ENCODE results near the gene FGF6.

Gene FGF6, protein sequence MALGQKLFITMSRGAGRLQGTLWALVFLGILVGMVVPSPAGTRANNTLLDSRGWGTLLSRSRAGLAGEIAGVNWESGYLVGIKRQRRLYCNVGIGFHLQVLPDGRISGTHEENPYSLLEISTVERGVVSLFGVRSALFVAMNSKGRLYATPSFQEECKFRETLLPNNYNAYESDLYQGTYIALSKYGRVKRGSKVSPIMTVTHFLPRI

DNA sequence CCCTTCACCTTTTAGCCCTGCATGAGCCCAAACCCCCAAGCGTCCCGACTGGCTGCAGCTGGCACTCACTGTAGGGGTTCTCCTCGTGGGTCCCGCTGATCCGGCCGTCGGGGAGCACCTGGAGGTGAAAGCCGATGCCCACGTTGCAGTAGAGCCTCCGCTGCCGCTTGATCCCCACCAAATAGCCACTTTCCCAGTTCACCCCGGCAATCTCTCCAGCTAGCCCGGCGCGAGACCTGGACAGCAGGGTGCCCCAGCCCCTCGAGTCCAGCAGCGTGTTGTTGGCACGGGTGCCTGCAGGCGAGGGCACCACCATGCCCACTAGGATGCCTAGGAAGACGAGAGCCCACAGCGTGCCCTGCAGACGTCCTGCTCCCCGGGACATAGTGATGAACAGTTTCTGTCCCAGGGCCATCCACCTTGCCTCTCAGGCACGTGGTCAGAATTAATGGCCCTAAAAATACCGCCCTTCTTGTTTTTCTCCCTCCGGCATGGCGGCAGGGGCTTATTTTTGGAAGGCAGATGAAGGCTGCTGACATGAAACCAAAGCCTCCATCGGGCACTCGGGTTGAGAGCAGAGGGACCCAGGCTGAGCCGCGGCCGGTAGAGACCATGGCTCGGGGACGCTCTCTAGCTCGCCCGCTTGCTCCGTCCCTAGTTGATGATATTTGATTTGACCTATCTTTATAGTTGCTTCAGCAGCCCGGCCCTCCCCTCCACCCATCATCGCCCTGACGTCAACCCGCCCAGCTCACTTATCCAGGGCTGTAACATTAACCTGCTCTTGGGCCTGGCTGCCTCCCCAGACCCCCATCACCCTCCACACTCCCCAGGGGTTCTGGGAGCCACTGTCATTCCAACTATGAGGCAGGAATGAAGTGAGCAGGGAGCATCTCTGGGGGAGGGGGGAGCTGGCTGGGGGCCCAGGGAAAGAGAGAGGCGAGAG lies at the start of gene FGF6:
Gene FGF6 (minus strand): TSS at position 660 of the 946 bp plus-strand sequence. CDS start 245 bp downstream, at position 415.
- H3K9me3 ChIP-seq (ENCODE audit: low read depth, low read length): no peaks in the 10 kb centered on the region
- no peak within 1 kb of the TSS for H3K4me3 ChIP-seq
- no peak for TF ChIP-seq FOXP2 (optimal IDR thresholded peaks at IDR 0.05; ENCODE audit: control extremely low read depth, extremely low read length, insufficient read depth)
- TF ChIP-seq POLR2AphosphoS5 (IDR thresholded peaks at IDR 0.05; ENCODE audit: borderline replicate concordance, low read depth, low read length): no peak
- no peak for TF ChIP-seq EZH2 (IDR thresholded peaks at IDR 0.05)
- H3K36me3 ChIP-seq (ENCODE audit: insufficient read depth, low read length): no peaks in the 10 kb centered on the region
- no peak within 1 kb of the TSS for H3K9ac ChIP-seq (ENCODE audit: insufficient read length)
- no peak for DNase-seq (ENCODE audit: low read depth, low spot score)
- no peak within 1 kb of the TSS for H3K27ac ChIP-seq

DNA sequence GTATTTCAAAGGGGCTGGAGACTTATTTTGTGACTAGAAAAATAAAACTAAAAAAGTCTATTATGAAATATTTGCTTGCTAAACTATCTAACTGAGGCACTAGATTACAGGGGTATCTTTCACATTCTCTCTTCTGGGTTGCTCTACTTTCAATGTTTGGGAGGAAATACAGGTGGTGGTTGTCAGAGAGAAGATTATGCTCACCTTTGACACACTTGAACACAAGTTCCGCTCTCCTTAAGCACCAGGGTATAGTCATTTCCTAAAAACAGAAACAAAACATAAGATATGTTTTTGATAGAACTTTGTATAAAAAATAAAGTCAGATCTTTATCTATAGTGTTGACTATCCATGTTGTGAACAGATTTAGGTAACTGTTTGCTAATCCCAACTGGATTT lies 45.4 kb upstream of the FGF6 start:
- H3K4me3 ChIP-seq: no peak overlapping the region
- no peak overlapping the region for H3K27ac ChIP-seq
- TF ChIP-seq FOXP2 (optimal IDR thresholded peaks at IDR 0.05; ENCODE audit: control extremely low read depth, extremely low read length, insufficient read depth) (no peak), EZH2 (IDR thresholded peaks at IDR 0.05) (no peak), POLR2AphosphoS5 (IDR thresholded peaks at IDR 0.05; ENCODE audit: borderline replicate concordance, low read depth, low read length) (no peak)
- no peaks in the 10 kb centered on the region for H3K9me3 ChIP-seq (ENCODE audit: low read depth, low read length)
- DNase-seq (ENCODE audit: low read depth, low spot score): no peak
- H3K36me3 ChIP-seq (ENCODE audit: insufficient read depth, low read length): peaks cover 23% of the 10 kb centered on the region
- H3K9ac ChIP-seq (ENCODE audit: insufficient read length): no peak overlapping the region

DNA sequence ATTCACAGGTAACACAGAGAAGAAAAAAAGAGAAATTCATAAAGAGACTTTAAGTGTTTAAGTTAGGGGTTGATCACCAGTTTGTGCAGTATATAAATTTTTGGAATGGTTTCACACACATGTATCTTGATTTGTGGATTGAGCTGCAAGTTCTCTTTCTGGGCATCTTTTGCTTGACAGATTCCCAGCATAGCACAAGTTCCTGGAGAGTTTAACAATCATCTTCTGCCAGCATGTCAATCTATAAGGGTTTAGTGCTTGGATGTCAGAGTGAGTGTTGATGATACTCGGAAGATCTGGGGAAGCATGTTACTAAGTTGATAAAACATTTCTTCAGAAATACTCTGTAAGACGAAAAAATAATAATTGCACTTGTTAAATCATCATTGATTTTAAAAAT lies 43.9 kb upstream of the FGF6 start:
- no peak overlapping the region for H3K27ac ChIP-seq
- H3K4me3 ChIP-seq: no peak overlapping the region
- peaks cover 22% of the 10 kb centered on the region for H3K36me3 ChIP-seq (ENCODE audit: insufficient read depth, low read length)
- H3K9me3 ChIP-seq (ENCODE audit: low read depth, low read length): no peaks in the 10 kb centered on the region
- no peak overlapping the region for H3K9ac ChIP-seq (ENCODE audit: insufficient read length)
- DNase-seq (ENCODE audit: low read depth, low spot score): no peak
- no peak for TF ChIP-seq FOXP2 (optimal IDR thresholded peaks at IDR 0.05; ENCODE audit: control extremely low read depth, extremely low read length, insufficient read depth)
- TF ChIP-seq EZH2 (IDR thresholded peaks at IDR 0.05): no peak
- no peak for TF ChIP-seq POLR2AphosphoS5 (IDR thresholded peaks at IDR 0.05; ENCODE audit: borderline replicate concordance, low read depth, low read length)

DNA sequence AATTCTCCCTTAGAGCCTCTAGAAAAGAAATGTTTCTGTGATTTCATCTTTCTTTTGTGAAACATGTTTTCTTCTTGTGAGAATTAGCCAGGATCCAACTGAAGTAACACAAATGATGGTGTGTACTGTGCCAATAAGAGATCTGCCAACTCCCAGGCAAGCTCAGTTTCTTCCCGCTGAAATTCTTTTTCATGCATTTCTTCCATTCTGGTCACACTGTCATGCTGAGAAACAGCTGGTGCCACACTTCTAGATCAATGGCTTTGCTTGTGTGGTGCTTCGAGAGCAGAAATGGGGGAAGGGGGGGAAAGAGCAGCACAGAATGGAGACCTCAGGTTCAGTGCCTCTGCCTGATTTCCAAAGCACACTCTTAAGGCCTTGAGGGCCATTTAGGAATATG lies 41.4 kb upstream of the FGF6 start:
- no peaks in the 10 kb centered on the region for H3K9me3 ChIP-seq (ENCODE audit: low read depth, low read length)
- no peak for DNase-seq (ENCODE audit: low read depth, low spot score)
- H3K9ac ChIP-seq (ENCODE audit: insufficient read length): no peak overlapping the region
- no peak overlapping the region for H3K4me3 ChIP-seq
- H3K36me3 ChIP-seq (ENCODE audit: insufficient read depth, low read length): peaks cover 22% of the 10 kb centered on the region
- TF ChIP-seq EZH2 (IDR thresholded peaks at IDR 0.05) (no peak), FOXP2 (optimal IDR thresholded peaks at IDR 0.05; ENCODE audit: control extremely low read depth, extremely low read length, insufficient read depth) (no peak), POLR2AphosphoS5 (IDR thresholded peaks at IDR 0.05; ENCODE audit: borderline replicate concordance, low read depth, low read length) (no peak)
- no peak overlapping the region for H3K27ac ChIP-seq

DNA sequence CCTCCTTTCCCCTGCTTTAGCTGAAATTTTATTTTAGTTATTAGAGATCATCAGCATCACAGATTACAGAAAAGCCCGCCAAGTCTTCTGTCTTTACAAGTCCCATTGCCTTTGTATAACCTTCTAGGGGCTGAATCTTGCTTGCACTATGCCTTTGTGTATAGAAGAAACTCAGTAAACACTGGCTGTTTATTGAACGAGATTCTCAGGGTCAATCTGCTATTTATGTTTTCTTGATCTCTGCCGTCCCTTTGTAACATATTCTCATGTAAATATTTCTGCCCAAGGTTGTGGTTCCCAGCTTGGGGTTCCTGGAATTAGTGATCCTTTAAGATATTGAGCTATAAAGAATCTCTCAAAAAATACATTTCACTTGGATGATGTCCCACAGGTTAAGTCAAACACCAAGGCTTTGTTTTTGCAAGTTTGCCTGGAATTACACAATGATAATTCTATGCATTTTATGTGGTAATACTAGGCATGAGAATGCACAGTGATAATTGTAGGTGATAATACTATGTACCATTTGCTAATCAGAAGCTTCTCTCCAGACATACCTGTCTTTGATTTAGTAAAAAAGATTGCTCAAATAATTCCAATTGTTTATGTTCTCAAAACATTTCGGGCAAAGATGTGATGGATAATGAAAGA lies 40.6 kb upstream of the FGF6 start:
- no peak for TF ChIP-seq FOXP2 (optimal IDR thresholded peaks at IDR 0.05; ENCODE audit: control extremely low read depth, extremely low read length, insufficient read depth)
- TF ChIP-seq EZH2 (IDR thresholded peaks at IDR 0.05): no peak
- no peak for TF ChIP-seq POLR2AphosphoS5 (IDR thresholded peaks at IDR 0.05; ENCODE audit: borderline replicate concordance, low read depth, low read length)
- H3K9me3 ChIP-seq (ENCODE audit: low read depth, low read length): no peaks in the 10 kb centered on the region
- peaks cover 22% of the 10 kb centered on the region for H3K36me3 ChIP-seq (ENCODE audit: insufficient read depth, low read length)
- H3K27ac ChIP-seq: no peak overlapping the region
- H3K9ac ChIP-seq (ENCODE audit: insufficient read length): no peak overlapping the region
- no peak overlapping the region for H3K4me3 ChIP-seq
- no peak for DNase-seq (ENCODE audit: low read depth, low spot score)

DNA sequence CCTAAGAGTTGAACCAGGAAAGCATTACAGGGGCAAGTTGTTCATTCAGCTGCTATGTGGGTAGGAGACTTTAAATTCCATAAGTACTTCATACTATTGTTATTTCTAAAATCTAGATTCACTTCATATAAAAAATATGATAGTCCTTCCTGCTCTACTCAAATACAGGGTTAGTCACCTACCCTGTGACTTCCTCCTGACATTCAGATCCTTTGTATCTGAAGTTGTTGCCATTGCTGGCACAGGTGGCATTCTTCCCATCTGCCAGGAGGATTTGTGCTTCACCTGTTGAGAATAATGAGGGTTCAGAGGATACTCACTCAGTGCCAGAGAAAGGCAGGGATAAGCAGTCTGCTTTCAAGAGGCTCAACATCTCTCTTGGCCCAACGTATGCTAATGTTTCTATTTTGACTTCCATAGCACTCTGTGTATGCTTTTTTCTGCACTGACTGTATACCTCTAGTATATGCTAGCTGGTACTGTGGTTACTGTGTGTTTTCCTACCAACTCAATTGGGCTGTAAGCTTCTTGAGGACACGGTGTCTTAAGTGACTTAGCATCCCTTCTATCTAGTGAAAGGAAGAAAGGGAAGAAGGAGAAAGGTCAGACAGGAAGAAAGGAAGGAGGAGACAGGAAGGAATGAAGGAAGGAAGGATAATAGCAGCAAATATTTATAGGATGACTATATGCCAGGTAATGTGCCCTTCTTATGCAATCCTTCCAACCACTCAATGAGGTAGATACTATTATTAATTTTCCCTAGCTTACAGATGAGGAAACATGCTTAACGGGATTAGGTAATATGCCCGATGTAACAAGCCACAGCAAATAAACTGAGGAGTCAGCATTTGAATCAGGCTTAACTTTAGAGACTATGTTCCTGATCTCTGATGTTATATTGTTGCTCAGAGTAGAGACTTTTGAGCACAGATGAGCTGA lies 38.5 kb upstream of the FGF6 start:
- no peak overlapping the region for H3K27ac ChIP-seq

DNA sequence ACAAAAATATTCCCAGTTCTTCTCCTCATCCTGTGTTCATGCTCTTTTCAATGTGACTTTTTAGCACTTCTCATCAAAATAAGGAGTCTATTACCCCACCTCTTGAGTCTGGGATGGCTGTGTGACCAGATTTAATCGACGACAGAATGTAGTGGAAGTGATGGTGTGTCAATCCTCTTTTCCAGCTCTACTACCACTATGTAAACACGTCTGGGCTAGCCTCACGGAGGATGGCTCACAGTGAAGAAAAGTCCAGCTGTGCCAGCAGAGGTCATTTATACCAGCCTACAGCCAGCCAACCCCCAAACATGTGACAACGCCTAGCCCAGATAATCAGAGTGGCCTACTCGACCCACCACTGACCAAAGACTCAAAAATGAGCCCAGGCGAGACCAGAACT lies 37.3 kb upstream of the FGF6 start:
- no peak overlapping the region for H3K4me3 ChIP-seq
- H3K36me3 ChIP-seq (ENCODE audit: insufficient read depth, low read length): no peaks in the 10 kb centered on the region; the same call in 1 of the 2 replicates
- no peak for TF ChIP-seq EZH2 (IDR thresholded peaks at IDR 0.05)
- no peaks in the 10 kb centered on the region for H3K9me3 ChIP-seq (ENCODE audit: low read depth, low read length)
- DNase-seq (ENCODE audit: low read depth, low spot score): no peak
- no peak overlapping the region for H3K9ac ChIP-seq (ENCODE audit: insufficient read length)
- no peak overlapping the region for H3K27ac ChIP-seq

More for the DNA sequence above, 38.5 kb upstream of the FGF6 start:
- TF ChIP-seq POLR2AphosphoS5 (IDR thresholded peaks at IDR 0.05; ENCODE audit: borderline replicate concordance, low read depth, low read length): no peak
- TF ChIP-seq EZH2 (IDR thresholded peaks at IDR 0.05): no peak
- no peak for TF ChIP-seq FOXP2 (optimal IDR thresholded peaks at IDR 0.05; ENCODE audit: control extremely low read depth, extremely low read length, insufficient read depth)
- no peaks in the 10 kb centered on the region for H3K9me3 ChIP-seq (ENCODE audit: low read depth, low read length)
- H3K9ac ChIP-seq (ENCODE audit: insufficient read length): no peak overlapping the region
- peaks cover 8% of the 10 kb centered on the region; the same call in 1 of the 2 replicates for H3K36me3 ChIP-seq (ENCODE audit: insufficient read depth, low read length)
- DNase-seq (ENCODE audit: low read depth, low spot score): no peak
- H3K4me3 ChIP-seq: no peak overlapping the region
